HG03460 (cell line): ENCODE measurements around the gene RTL1.

Experiments
- ATAC-seq: cut with Tn5 transposase; IDR thresholded peaks from one replicate; pipeline ENCODE4 v1.9.1; 2021; ENCODE audit not compliant: unreplicated experiment

Gene RTL1

DNA sequence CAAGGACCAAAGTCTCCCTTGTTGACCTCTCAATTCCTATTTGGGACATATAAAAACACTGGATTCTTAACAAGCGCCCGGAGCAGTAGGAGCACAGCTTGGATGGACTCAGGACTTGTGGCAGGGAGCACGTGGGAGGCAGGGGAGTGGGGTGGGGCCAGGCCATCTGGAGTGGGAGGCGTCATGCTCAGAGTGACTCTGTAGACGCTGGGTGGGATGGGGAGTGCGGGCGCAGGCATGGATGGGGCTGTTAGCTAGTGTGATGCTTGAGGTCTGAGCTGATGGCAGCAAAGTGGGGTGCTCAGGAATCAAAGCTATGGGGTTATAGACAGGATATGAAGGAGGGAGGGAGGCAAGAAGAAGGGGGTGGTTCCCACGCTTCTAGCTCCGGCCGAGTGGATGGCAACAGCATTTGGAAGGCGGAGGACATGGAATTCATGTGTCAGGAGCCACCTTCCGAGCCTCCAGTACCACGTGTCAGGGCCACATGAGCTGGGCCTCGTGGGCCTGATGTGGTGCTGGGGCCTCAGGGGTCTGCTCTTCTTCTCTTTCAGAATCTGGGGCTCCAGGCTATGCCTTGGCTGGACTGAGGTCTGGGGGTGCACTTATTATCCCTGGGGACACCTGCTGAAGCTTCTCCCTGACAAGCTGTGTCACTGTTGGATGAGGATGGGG is 51.4 kb downstream of the RTL1 start:
- ATAC-seq, result no peak

DNA sequence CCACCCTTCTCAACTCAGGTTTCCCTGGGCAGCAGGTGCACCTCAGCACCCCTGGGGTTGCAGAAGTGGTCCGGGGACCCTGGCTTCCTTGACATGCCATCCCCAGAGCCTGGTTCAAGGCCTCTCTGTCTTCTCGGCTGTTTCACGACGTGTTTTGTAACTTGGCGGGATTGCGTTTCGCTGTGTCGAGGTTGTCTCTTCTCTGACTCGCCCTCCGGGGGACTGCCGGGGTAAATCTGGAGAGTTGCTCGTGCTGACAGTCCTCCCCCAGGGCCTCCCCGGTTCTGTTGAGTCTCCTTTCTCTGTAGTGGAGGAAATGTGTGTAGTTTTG is 52.0 kb downstream of the RTL1 start:
- ATAC-seq, result no peak

DNA sequence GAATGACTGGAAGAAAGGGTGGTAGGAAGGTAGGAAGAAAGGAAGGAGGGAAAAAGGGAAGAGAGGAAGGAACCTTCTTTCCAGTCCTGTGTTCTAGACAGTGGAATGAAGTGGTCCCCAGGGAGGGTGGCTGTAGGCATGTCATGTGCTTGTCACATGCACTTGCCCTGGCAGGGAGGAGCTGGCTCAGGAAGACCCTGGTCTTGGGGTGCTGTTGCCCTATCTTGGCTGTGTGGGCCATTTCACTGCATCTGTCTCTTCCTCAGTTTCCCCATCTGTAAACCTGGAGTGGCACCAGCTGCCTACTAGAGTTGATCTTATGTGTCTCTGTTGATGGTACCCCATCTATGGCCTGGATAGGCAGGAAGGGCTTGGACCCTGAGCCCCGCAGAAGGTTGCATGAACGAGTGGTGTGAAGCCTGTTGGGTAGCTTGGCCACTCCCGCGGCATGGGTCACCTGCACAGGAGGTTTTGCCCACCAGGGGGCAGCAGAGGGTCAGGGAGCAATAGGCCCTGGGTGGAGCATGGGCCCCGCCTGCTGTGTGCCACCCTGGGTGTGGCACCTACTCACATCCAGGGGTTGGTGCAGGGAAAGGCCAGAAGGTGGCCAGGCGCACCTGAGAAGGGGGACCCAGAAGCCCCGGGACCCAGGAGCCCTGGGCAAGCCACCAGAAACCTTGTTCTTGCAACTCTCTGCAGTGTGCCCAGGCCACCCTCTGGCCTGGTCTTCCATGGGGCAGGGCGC is 52.5 kb downstream of the RTL1 start:
- ATAC-seq, result peak; percentile 74

DNA sequence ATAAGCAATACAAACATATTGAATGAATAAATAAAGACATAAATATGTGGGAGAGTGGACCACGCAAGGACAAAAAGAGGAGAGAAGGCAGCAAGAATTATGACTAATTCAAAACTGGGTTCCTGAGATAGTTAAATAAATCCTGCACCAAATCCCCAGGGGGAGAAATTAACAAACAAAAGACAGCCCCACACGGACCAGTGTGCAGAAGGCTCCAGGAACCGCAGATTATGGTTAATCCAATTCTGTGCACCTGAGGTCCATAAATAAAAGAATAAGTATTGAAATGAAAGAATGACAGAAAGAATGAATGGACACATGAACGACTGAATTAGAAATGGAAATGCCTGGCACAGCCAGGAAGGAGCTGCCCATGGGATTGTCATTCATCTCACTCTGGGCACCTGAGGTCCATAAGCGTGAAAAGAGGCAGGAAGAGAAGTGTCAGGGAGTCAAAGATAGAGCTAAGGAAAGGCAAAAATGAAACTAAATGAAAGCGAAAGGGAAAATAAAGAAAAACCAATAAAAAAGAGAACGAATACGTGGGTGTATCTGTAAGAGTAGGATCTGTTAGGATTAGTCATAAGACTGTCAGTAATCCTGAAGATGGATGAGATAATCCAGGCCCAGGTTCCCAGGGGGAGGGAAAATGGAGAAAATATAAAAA is 54.3 kb downstream of the RTL1 start:
- no peak for ATAC-seq

DNA sequence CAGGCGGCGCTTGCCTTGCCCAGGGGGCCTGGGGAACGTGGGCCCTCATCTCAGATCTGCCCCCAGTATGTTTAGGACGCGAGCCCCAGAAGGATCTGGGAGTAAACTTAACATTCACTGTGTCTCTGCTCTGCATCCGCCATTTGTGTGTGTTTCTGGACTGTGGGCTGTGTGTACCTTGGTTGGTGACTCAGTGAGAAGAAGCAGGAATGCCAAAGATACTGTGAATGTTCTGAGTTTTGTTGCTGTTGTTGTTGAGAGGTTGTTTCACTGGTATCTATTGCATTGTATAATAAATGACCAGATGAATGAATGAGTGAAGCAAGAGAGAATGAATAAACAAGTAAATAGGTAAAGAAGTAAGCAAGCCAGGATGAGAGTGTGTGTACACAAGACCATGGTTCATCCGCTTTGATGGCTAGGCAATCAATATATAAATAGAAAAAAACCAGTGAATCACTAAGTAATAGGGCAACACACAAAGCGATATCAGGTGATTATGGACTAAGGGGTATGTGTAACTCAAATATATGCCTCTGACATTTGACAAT is 57.1 kb downstream of the RTL1 start:
- ATAC-seq, result no peak

DNA sequence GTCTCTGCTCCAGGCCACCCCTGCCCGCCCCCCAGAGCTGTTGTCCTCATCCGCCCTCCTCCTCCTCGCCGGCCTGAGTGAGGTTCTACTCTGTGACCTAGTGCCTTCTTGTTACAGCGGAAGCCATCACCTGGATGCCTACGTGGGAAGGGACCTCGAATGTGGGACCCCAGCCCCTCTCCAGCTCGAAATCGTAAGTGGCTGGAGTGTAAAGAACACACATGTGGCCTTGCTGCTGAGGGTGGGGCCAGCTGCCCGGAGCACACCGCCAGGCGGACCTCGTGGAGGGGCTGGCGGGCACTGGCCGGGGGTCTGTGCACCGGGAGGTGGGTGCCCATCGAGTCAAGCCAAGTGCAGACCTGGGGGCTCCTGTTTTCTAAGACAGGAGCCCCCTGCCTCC is 58.2 kb downstream of the RTL1 start:
- ATAC-seq, result no peak

DNA sequence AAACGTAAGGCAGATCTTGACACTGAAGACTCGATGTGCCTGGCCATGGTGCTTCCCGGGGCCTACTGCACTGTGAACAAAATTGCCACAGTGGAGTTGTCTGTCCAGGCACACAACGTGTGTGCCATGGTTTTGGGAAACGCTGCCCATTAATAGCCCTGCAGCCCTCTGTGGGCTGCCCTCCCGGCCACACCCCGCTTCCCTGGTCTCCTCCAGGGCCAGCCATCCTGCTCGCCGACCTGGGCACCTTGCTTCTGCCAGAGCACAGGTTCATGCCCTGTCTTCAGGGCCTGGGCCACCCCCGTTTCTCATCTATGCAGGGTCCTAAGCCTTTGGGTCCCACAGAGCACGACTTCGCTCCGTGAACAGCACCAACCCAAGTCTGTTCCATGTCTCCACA is 58.7 kb downstream of the RTL1 start:
- no peak for ATAC-seq

DNA sequence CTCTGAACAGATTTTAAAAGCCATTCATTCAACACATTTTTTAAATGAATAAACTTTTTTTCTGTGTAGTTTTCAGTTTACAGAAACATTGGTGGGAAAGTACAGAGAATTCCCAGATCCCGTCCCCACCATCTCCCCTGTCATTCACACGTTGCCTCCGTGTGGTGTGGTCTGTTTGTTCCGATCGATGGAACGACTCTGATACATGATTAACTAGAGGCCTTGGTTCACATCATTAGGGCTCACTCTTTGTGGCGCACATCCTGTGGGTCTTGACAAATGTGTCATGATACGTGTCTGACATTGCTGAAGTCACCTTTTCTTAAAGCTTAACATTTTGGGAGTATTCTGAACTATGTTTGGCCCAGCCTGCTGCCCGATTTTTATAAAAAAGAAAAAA is 59.1 kb downstream of the RTL1 start:
- no peak for ATAC-seq

DNA sequence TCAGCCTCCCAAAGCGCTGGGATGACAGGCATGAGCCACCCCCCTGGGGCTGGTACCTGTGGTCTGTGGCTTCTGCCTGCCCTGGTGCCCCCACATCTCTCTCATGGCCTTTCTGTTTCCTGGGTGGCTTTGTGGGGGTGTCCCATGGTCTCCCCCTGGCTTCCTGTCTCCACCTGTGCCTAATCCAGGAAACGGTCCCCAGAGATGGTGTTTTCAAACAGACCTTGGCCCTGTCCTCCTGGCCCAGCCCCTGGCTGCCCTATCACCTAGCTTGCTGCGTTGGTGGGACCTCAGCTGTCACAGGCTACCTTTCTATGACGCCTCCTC is 59.5 kb downstream of the RTL1 start:
- ATAC-seq, result no peak

DNA sequence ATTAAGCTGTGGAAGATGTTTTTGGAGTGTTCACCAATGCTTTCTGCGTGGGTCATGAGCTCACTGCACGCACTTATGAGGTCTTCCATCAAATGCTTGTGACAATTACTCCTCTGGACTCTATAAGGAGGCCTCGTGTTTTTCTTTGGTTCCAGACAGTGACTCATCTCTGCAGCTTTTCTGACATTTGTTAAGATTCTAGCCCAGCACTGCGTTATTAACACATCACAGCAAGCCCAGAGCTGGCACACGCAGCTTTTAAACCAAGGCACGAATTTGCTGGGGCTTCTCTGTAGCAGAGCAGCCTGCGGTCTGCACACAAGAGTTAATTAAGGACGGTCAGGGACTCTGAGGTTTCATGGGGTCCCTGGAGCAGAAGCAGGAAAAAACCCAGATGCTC is 60.7 kb downstream of the RTL1 start:
- no peak for ATAC-seq

DNA sequence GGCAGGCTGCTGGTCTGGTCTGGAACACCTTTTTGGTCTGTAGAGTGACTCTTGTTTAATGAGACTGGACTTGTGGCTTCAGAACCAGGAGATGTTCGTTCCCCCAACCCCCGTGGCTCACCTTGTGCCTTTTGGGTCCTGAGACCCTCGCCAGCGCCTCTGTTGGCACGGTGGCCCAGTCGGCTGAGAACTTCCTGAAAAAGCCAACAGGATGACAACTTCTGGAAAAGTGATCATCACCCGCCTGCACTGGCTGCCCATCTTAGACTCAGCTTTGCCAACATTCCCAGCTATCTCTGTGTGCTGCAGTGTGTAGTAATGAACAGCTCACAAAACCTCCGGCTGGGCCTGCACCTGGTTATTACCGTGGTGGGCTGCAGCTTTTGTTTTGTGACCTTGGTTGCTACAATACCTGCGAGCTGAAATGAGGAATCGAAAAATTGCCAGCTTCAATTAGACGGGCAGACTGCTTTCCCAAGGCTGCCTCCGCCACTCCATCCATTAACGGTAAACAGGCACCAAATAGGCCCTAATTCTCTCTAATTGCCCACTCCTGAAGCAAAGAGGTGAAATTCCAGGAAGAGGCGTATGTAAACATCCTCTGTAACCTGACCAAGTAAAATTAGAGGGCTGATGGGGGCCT is 61.6 kb downstream of the RTL1 start:
- ATAC-seq, result no peak

DNA sequence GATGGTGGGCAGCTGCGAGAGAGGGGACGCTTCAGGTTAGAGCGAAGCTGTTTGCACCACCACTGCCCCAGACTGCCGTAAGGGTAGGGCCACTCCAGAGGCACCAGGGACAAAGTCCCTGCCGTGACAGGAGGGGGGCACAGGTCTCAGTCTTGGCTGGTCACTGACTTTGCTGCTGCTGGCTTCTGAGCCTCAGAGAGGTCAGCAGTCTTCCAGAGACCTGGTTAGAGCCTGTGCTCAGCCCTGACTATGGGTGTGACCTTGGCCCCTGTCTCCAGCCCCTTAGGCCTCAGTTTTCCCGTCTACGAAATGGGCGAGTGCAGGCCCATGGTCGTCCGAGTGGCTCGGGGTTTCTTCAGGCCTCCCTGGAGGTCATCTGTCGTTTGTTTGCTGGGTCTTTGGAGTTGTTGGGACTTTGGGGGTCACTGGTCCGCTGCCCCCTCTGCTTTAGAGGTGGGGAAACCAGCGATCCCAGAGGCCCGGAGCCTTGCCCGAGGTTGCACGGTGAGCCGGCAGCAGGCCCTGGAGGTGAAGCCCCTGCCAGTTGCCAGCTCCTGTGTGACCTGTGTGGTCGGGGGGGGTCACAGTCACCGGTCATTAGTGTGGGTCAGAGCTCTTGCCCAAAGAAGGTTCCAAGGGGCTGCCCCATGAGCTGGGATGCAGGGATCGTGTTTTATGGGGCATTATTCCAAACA is 62.3 kb downstream of the RTL1 start:
- ATAC-seq, result no peak

DNA sequence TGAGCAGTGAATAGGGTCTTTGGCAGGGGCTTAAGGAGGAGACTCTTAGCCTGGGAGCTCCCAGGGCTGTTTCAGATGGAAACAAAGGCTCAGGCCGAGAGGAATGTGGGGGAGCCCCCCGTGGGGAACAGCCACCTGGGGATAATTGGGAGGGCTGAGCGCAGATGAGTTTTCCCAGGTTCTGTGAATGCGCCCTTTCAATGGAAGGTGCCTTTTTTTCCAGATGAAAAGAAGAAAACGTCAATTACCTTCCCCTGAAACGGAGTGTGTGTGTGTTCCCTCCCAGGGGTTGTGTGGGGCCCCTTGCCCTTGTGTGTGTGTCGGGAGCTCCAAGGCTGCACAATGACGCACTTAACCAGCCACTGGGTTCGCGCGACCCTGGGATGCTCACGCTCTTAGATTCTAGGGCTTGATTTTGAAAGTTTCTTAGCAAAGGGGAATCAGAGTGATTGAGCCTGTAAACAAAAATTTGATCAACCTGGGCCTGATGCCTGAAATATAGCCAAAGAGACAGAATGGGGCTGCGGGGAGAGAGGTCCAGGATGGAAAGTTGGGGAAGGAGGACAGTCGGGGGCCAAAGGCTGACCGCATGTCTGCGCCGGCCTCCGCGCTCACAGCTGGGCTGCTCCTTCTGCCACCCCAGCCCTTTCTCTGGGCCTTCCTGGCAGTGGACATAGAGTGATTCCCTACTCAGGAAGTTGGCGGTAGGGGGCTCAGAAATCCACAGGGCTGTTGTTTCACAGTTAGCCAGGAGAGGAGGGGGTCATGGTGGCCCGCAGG is 63.0 kb downstream of the RTL1 start:
- no peak for ATAC-seq

DNA sequence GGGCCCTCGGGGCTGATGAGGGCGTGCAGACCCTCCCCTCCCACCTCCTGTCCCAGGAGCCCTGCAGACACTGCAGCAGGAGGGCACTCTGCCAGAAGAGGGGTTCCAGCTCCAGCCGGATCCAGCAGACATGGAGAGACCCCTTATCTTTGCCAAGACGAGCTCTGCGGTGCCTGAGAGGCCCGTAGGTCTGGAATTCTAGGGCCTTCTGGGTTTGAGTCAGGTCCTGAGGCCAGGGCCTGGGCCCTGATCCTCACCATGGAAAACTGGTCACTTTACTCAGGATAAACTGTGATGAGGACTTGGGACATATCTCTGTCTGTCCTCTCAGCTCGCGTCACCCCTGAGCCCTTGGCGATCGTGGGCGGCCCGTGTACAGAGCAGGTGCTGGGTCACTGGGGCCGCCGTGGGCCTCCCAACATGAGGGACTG is 63.8 kb downstream of the RTL1 start:
- no peak for ATAC-seq

DNA sequence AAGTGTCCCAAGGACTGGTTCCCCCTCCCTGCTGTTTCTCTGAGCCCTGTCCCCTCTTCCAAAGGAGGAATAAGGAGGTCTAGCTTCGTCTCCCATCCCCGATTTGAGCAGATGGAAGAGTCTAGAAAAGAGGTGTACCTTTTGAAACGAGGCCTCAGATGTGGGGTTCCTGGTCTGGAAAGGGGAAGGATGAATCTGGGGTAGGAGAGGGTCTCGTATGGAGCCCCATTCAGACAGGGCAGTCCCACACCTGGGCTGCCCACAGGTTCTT is 64.3 kb downstream of the RTL1 start:
- ATAC-seq, result no peak

DNA sequence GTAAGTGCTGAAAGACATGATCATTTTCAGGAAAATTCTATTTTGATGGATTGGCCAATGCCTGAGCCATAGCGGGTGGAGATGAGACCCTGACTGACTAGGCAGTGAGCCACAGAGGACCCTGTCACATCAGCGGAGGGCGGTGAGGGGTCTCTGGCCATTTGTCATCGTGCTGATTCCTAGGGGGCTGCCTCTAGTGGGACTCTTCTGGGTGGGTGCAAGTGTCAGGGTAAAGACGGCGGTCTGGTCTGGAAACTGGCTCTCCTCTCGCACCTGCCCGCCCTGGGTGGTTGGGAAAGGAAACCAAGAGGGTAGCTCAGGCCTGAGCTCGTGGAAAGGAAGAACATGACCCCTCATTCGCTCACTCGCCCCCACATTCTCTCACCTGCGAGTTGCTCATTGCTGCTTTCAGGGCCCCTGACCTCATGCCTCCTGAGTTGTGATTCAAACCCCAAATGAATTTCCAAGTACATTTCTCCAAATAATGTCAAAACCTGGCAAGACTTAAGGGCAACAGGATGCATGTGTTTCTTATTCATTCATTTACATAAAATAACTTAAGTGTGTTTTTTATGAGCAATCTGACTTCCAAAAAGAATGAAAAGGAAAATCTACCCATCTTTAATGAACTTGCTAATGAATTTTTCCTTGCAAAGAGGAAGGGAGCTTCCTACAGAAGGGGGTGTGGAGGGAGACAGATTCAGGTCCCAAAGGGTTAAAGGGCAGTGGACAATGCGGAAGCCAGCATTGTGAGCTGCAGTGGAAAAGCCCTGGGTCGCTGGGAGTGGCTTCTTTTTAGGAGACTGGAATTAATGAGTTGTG is 64.8 kb downstream of the RTL1 start:
- ATAC-seq, result no peak

DNA sequence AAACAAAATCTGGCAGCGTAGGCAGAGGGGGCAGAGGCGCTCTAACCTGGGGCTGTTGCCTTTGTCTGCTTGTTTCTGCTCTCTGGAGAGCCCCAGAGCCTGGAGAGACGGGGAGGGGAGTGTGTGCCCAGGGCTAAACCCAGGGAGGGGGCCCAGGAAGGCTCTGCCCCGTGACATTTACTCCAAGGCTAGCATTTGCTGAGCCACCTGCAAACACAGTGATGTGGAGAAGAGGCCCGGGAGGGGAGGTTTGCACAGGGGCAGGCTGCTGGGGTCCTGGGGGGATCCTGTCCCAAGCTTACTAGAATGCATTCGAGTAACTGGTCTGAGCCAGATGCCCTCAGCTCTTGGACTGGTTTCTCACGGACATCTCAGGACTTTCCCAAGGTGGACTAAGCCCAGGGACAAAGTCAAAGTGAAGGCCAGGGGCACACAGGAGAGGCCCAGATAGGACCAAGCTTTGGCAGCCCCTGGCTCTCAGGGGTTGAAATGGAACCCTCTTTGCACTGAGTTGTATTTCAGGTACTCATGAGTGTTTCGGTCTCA is 65.6 kb downstream of the RTL1 start:
- ATAC-seq, result no peak

DNA sequence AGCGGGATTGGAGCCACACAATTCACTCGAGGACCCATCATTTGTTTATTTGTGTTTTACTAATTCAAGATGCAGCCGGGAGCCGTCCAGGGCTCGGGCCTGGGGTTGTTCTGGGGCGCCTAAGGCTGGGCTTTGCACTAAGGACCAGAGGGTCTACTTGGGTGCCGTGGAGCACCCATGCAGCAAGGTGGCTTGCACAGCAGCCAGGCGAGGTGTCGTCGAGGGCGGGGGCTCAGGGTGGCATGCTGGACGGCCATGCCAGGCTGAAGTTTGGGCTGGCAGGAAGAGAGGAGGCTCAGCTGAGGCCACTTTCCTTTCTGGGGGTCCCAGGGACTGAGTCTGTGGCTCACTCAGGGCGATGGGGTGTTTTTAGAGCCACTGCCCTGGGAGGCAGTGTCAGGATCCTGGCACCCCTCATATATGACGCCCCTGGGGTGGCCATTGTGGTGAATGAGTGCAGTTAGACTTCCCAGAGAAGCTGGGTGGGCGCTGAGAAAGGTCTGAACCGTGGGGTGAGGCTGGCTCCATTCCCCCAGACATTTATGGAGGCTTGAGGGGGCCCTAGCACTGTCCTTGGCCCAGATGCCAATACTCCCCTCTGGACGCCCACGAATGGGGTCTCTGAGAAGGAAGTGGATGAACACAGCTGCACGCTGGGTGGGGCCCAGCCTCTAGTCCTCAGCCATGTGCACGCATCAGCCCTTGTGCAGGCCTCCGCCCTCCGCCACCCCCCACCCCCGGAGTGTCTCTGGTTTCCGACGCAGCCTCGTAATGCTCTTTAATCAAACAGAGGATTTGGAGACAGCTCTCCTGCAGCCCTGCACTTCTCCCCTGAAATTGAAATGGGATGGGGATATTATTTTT is 66.3 kb downstream of the RTL1 start:
- no peak for ATAC-seq
